GM13976 (cell line): ENCODE results near the gene RSPO4.

Experiments used
- DNase-seq: peaks from one replicate; pipeline ENCODE4 v3.0.0; 2012; ENCODE audit warnings: low spot score
- CTCF ChIP-seq: IDR thresholded peaks from 2 replicates; pipeline ENCODE4 v1.5.1; 2012; ENCODE audit warnings: borderline replicate concordance, mild to moderate bottlenecking; ENCODE audit not compliant: insufficient read depth; ENCODE audit errors: extremely low read depth, missing control alignments, control extremely low read depth
- in situ Hi-C: fragments of 300-500 bp; cut with MboI; formaldehyde crosslinking; loops from one replicate; pipeline ENCODE4 v1.12.0; 2022; ENCODE audit warnings: low sequenced_read_pairs, mixed read lengths, inconsistent platforms; ENCODE audit not compliant: unreplicated experiment

RSPO4 gene

GRCh38 chr20:997016-997415 is 5.1 kb downstream of the RSPO4 start:
- no peak for TF ChIP-seq CTCF
- no peak for DNase-seq
- in situ Hi-C loops = no loop called here

GRCh38 chr20:995170-995569 is 6.9 kb downstream of the RSPO4 start:
- no peak for DNase-seq
- in situ Hi-C loops = no loop called here
- no peak for TF ChIP-seq CTCF

GRCh38 chr20:992801-993535 is 9.1 kb downstream of the RSPO4 start:
- in situ Hi-C loops = no loop called here
- no peak for TF ChIP-seq CTCF
- DNase-seq = no peak

- no peak for DNase-seq
- TF ChIP-seq CTCF = no peak
- in situ Hi-C loops = no loop called here
Measured at GRCh38 chr20:991850-992249, 10.3 kb downstream of the RSPO4 start.

- no peak for TF ChIP-seq CTCF
- in situ Hi-C loops = no loop called here
- DNase-seq = no peak
Measured at GRCh38 chr20:990293-990959, 11.7 kb downstream of the RSPO4 start.

GRCh38 chr20:988272-988671 is 13.8 kb downstream of the RSPO4 start:
- DNase-seq = no peak
- in situ Hi-C loops = no loop called here
- no peak for TF ChIP-seq CTCF
